ENCODE data around the gene CCDC78.

DNA sequence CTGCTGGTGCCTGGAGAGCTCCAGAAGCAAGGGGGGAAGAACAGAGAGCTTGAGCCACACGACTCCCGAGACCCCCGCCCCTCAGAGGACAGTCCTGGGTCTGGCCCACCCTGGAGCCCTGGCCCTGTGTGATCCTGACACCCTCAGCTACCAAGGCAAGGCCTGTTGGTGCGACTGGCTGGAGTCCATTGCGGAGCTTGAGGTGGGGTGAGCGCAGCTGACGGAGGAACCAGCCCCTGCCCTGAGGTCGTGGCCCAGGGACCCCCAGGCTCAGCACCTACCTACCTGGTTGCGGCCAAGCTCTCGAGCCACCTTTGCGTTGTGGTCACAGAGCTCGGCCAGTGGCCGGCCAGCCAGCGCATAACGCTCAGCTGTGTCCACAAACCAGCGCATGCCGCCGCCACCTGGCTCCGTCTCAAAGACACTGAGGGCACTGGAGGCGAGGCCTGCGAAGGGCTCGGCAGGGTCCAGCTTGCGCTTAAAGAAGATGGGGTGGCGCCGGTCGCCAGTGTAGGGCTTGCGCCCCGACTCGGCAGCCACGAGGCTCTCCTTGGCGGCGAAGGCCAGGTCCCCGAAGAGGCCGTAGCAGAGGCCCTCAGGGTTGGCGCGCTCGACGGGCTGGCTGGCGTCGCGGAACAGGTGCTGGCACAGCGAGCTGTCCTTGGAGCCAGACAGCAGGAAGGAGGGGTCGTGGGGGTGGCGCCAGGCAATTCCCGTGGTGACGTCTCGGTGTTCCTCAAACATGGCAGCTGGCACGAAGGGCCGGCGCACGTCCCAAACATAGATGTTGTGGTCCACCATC, 39.6 kb downstream of the CCDC78 start:
- TF ChIP-seq, protein P1, sequence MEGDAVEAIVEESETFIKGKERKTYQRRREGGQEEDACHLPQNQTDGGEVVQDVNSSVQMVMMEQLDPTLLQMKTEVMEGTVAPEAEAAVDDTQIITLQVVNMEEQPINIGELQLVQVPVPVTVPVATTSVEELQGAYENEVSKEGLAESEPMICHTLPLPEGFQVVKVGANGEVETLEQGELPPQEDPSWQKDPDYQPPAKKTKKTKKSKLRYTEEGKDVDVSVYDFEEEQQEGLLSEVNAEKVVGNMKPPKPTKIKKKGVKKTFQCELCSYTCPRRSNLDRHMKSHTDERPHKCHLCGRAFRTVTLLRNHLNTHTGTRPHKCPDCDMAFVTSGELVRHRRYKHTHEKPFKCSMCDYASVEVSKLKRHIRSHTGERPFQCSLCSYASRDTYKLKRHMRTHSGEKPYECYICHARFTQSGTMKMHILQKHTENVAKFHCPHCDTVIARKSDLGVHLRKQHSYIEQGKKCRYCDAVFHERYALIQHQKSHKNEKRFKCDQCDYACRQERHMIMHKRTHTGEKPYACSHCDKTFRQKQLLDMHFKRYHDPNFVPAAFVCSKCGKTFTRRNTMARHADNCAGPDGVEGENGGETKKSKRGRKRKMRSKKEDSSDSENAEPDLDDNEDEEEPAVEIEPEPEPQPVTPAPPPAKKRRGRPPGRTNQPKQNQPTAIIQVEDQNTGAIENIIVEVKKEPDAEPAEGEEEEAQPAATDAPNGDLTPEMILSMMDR (IDR thresholded peaks at IDR 0.05) = no peak
- TF ChIP-seq EP300 (IDR thresholded peaks at IDR 0.05) (no peak), POLR2AphosphoS5 (IDR thresholded peaks at IDR 0.05) (no peak), POLR2A (IDR thresholded peaks at IDR 0.05) (no peak)
